Naive B cell (primary cell): ENCODE data around the gene KCNQ1. TPM values are rescaled to one million over a fixed set of nuclear protein-coding genes. Genes with fewer than 3 reads are reported as not detected.

Source experiments
- ATAC-seq, 2 donors: fragments of 150-1000 bp; cut with Tn5 transposase; 2 replicates each; pipeline ENCODE4 v1.10.0; 2021; ENCODE audit warnings: low read depth in 2 of 2, mild to moderate bottlenecking in 2 of 2, moderate library complexity in 2 of 2
- DNase-seq: peaks from one replicate; pipeline ENCODE4 v3.0.0; 2022
- H3K27ac Mint-ChIP-seq, 6 donors: one replicate each; pipeline ENCODE4 v1.8.0; 2020 to 2022; ENCODE audit warnings: mild to moderate bottlenecking in 6 of 6, mixed read lengths in 6 of 6, moderate library complexity in 5 of 6, inconsistent platforms in 2 of 6
- H3K27me3 Mint-ChIP-seq, 3 donors: one replicate each; pipeline ENCODE4 v1.8.0; 2021 to 2022; ENCODE audit warnings: mixed read lengths in 3 of 3, mild to moderate bottlenecking in 1 of 3
- H3K36me3 Mint-ChIP-seq, 2 donors: one replicate each; pipeline ENCODE4 v1.8.0; 2020 to 2022; ENCODE audit warnings: mixed read lengths in 2 of 2, inconsistent platforms in 1 of 2, mild to moderate bottlenecking in 1 of 2
- H3K4me1 Mint-ChIP-seq, 3 donors: one replicate each; pipeline ENCODE4 v1.8.0; 2020 to 2022; ENCODE audit warnings: mixed read lengths in 3 of 3, inconsistent platforms in 1 of 3, mild to moderate bottlenecking in 1 of 3, moderate library complexity in 1 of 3
- H3K4me3 Mint-ChIP-seq, 8 donors: one replicate each; pipeline ENCODE4 v1.8.0; 2020 to 2022; ENCODE audit warnings: mild to moderate bottlenecking in 8 of 8, mixed read lengths in 8 of 8, moderate library complexity in 8 of 8, inconsistent platforms in 2 of 8
- H3K9me3 Mint-ChIP-seq, 7 donors: one replicate each; pipeline ENCODE4 v1.8.0; 2020 to 2022; ENCODE audit warnings: mixed read lengths in 7 of 7, mild to moderate bottlenecking in 5 of 7, inconsistent platforms in 2 of 7, moderate library complexity in 1 of 7
- polyA plus RNA-seq, 6 donors: library from polyadenylated mRNA; unstranded; fragments of 300-500 nt; fragmentation: Illumina TruSeq; gene quantifications; one replicate each; pipeline ENCODE4 v1.2.3, GENCODE V29; 2021; ENCODE audit warnings: low read depth in 6 of 6

The KCNQ1 gene
- polyA plus RNA-seq, 6 donors from 2014 or later, result 9.3 to 22.6 (median 10.3) TPM

DNA sequence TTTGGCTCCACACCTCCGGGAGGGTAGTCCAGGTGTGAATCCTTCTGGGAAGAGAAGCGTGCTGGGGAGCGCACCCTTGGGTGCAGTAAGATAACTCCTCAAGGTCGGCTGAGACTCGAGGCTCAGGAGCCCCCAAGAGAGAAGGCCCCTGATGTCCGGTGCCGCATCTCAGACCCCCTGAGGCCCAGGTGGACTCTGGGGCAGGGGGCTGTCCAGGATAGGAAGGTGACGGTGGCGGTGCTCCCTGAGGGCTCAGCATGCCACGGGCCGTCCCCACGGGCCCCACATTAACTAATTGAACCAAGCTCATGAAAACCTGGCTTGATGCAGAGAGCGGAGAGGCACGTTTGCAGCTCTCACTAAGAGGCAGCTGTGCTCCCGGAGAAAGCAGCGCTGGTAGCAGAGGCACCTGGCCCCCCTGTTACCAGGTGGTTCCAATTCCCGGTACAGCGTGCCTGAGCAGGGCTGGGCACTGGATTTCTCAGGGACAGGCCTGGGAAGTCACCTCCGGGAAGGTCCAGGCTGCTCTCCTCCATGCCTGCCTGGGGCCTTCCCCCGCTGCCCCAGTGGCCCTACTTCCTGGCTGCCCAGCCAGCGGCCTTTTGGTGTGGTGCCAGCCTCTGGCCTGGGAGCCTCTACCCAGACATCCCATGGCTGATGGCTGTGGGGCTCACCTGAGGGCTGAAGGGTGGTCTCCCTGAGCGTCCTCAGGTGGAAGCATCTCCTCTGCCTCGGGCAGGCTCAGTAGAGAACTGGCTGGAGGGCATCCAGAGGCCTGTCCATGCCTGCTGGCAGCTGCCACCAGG is 1.1 kb downstream of the KCNQ1 start:
- Mint-ChIP-seq H3K4me1 (peaks cover 25 to 35% (median 34%) of the 10 kb centered on the region in 3 donors), H3K9me3 (peaks cover 0 to 1% (median 0%) of the 10 kb centered on the region in 7 donors), H3K4me3 (peak overlapping the region; percentile 92 to 96 (median 94)), H3K36me3 (no peaks in the 10 kb centered on the region), H3K27me3 (peaks cover 0 to 12% (median 4%) of the 10 kb centered on the region in 3 donors), H3K27ac (peak overlapping the region in 1 of 6 donors; percentile 73)
- ATAC-seq (no peak), DNase-seq (no peak)

DNA sequence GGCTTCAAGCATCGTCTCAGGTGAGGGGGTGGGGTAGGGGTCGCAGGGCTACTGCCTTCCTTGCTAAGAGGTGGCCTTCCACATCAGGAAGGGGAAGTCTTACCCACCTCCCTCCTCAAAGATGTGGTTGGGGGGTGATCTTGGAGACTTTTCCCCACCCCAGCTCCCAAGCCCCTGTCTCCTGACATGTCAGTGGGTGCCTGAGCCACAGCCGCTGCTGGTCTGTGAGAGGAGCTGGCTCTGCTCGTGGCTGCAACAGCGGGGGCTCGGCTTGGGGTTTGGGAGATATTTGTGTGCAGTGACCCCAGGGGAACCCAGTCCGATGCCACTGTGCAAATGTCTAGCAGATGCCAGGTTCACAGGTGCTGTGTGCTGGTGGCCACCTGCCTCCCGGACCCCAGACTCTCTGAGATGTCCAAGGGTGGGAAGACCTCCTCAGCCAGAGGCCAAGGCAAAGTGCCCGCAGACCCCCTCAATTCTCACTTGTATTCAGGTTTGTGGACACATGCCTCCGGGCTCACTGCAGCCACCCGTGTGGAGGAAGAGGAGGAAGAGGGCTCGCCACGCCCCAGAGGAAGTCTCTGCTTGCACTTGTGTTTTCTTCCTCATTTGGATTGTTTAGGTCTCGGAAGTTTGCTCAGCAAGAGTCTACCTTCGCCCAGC is 1.9 kb downstream of the KCNQ1 start:
- H3K9me3 Mint-ChIP-seq, result no peaks in the 10 kb centered on the region
- peak; percentile 51 for DNase-seq

DNA sequence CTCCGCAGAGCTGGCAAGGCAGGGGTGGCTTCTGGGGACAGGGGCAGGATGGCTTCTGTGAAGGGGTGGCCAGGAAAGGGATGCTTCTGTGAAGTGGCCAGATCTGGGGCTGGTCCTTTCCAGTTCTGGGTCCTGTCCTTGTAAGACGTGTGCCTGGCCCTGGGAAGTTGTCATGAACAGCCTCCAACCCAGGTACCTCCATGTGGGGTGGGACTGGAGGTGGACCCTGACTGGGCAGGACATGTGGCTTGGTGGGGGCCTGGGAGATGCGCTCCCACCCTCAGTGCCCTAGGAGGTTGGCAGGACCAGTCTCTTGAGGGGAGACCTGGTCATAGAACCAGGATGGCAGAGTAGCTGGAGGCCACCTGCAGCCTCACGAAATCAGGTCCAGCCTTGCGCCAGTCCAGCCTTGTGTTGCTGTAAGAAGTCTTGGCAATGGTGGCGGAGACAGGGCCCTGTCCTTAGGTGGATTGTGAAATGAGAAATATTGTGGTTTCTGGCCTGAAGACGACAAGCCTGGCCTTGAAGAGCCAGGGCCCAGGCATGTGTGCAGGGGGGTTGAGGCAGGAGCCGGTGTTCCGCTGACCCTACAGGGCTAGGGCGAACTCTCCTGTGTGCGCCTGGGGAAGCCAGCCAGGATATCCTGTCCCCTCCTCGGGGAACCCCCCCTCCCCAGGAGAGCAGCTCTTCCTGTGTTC is 2.6 kb downstream of the KCNQ1 start:
- Mint-ChIP-seq H3K9me3 (no peaks in the 10 kb centered on the region), H3K27ac (peak overlapping the region in 5 of 6 donors; percentile 16 to 91 (median 83)), H3K27me3 (peaks cover 0 to 16% (median 1%) of the 10 kb centered on the region in 3 donors), H3K4me3 (peak overlapping the region; percentile 92 to 96 (median 94)), H3K4me1 (peaks cover 25 to 35% (median 34%) of the 10 kb centered on the region in 3 donors), H3K36me3 (no peaks in the 10 kb centered on the region)
- ATAC-seq (no peak), DNase-seq (no peak)

More for the DNA sequence above, 1.9 kb downstream of the KCNQ1 start:
- peaks cover 0 to 12% (median 4%) of the 10 kb centered on the region in 3 donors for H3K27me3 Mint-ChIP-seq
- H3K36me3 Mint-ChIP-seq, result no peaks in the 10 kb centered on the region
- peak overlapping the region in 5 of 6 donors; percentile 10 to 91 (median 83) for H3K27ac Mint-ChIP-seq
- peak overlapping the region; percentile 92 to 96 (median 94) for H3K4me3 Mint-ChIP-seq
- H3K4me1 Mint-ChIP-seq, result peaks cover 25 to 35% (median 34%) of the 10 kb centered on the region in 3 donors
- peak; percentile 37 to 49 for ATAC-seq

DNA sequence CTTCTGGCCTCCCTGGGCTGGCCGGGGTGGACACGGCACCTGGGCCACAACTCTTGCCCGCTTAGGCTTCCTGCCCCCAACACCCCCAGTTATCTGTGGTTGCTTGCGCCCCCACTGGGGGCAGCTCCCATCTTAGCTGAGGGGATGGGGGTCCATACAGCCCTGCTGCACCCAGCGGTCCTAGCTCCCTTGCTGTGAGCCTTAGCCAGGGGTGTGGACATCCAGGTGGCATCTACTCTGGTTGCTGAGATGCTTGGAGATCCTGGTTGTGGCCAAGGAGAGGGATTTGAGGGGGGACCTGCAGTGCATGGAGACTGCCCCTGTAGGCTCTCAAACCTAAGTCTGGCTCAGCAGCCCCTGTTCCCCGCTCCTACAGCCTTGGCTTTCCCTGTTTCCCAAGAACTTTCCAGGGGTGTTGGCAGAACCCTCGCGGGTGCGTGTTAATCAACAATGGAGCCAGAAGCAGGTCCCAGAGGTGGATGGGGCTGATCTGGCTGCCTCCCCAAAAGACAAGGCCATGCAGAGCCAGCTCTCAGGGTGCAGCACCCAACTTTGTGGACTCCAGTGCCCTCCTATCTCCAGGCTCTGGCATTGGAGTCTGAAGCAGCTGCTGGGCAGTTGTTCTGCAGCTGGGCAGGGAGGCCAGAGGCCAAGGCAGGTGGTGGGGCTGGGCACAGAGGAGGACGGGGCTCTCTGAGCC is 3.3 kb downstream of the KCNQ1 start:
- Mint-ChIP-seq H3K4me3 (peak overlapping the region in 6 of 8 donors; percentile 92 to 95 (median 94)), H3K4me1 (peaks cover 25 to 35% (median 34%) of the 10 kb centered on the region in 3 donors), H3K27me3 (peaks cover 0 to 16% (median 0%) of the 10 kb centered on the region in 3 donors), H3K9me3 (no peaks in the 10 kb centered on the region), H3K27ac (peak overlapping the region in 1 of 6 donors; percentile 59), H3K36me3 (no peaks in the 10 kb centered on the region)
- ATAC-seq (no peak), DNase-seq (no peak)

DNA sequence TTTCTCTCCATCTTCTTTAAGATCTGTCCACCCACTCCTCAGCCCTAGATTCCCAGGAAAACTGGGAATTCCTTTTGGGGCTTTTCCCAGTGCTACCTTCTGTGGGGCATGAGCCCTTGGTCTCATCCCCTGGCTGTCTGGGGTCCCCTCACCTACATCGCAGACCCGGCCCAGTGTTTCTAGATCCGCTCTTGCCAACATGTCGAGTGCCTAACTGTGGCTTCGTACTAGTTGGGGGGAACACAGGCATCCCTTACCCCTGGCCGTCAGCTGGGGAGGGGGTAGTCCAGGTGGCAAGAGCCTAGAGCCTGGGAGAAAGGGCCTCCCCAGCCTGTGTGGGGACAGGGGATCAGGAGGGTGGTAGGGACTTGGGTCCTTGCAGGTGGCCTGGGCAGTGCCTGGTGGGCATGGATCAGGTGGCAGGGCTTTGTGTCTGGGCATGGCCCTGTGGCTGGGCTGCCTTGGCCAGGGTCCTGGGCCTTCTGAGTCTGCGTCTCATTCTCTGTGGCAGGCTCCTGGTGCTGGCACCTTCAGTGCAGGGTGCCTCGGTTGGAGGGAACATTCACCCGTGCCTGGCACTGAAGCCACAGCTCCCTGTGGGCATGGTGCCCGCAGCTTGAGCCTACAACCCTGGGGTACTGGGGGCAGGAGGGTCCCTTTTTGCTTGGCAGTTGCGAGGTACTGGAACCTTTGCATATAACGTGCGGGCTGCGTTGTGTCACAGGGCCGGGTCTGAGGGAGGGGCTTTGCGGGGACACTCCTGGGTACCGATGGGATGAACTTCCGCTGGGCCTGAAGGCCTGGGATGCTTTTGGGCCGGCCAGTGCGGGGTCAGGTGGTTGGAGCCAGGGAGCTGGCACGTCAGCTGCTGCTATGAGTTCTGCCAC is 4.1 kb downstream of the KCNQ1 start:
- Mint-ChIP-seq H3K27ac (peak overlapping the region in 1 of 6 donors; percentile 70), H3K27me3 (peaks cover 0 to 16% (median 0%) of the 10 kb centered on the region in 3 donors), H3K4me3 (peak overlapping the region; percentile 38 to 93 (median 58)), H3K36me3 (no peaks in the 10 kb centered on the region), H3K4me1 (peaks cover 25 to 35% (median 30%) of the 10 kb centered on the region in 3 donors), H3K9me3 (peaks cover 0 to 4% (median 0%) of the 10 kb centered on the region in 7 donors)
- ATAC-seq (no peak), DNase-seq (no peak)

DNA sequence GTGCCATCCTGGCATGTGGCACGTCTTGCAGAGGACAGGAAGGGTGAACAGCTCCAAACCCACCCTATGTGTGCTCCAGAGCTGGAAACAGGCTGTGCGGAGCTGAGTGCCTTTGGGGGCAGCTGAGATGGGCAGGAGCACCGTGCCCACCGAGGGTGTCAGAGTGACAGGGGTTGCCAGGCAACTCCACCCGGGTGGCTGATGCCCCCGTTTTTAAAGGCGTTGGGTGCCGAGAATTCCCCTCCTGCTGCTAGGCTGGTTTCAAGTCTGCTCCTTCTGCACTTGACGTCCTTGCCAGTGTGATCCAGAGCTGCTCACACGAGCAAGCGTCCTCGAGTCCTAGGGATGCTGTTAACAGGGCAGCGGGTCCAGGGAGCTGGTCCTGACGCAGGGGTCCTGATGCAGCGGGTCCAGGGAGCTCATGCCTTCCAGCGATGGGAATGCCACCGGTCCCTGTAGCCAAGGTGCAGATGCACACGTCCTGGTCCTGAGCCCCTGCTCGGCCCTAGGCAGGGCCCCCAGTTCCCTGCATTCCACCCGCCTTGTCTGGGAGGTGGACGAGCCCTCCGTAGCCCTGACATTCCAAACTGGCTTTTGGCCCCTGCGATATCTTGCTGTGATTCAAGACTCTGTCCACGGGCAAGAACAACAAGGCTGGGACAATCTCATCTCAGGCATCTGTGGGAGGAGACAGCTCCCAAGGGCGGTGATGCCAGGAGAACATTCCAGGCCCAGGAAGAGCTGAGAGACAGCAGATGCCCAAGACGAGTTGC is 4.9 kb downstream of the KCNQ1 start:
- Mint-ChIP-seq H3K9me3 (peaks cover 0 to 4% (median 0%) of the 10 kb centered on the region in 7 donors), H3K27ac (no peak overlapping the region), H3K27me3 (peaks cover 0 to 16% (median 0%) of the 10 kb centered on the region in 3 donors), H3K36me3 (no peaks in the 10 kb centered on the region), H3K4me3 (peak overlapping the region in 1 of 8 donors; percentile 47), H3K4me1 (peaks cover 25 to 35% (median 30%) of the 10 kb centered on the region in 3 donors)
- no peak for DNase-seq
- no peak for ATAC-seq

DNA sequence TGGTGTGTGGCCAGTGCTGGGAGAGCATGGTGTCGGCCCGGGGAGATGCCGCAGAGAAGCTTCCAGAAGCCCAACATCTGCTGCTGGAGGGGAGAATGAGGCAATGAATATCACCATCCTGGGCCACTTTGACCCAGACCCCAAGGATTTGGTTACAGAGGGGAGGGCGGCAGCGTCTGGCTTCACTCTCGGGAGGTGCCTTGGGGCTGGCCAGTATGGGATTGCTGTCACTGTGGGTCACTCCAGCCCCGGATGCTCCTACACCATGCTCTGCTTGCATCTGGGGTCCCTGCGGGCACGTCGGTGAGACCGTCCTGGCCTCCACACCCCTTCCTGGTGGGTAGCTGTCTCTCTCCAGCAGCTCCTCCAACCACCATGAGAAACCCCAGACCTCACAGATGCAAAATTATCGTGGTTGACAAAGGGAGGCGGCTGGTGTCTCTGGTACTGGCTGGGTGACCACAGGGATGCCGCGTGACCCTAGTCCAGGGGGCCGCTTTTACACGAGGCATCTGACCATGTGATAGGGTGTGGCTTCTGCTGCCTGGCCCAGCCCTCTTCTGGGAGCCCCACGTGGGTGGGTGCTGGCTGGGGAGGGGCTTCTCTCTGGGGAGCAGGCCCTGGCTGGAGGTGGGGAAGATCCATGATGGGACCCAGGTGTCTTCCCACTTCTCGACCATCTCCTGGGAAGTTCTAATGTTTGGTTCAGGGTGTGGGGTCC is 5.7 kb downstream of the KCNQ1 start:
- Mint-ChIP-seq H3K4me1 (peaks cover 22 to 30% (median 26%) of the 10 kb centered on the region in 3 donors), H3K4me3 (peak overlapping the region in 1 of 8 donors; percentile 47), H3K36me3 (no peaks in the 10 kb centered on the region), H3K9me3 (peaks cover 0 to 4% (median 0%) of the 10 kb centered on the region in 7 donors), H3K27me3 (peaks cover 0 to 12% (median 0%) of the 10 kb centered on the region in 3 donors), H3K27ac (no peak overlapping the region)
- no peak for DNase-seq
- no peak for ATAC-seq

DNA sequence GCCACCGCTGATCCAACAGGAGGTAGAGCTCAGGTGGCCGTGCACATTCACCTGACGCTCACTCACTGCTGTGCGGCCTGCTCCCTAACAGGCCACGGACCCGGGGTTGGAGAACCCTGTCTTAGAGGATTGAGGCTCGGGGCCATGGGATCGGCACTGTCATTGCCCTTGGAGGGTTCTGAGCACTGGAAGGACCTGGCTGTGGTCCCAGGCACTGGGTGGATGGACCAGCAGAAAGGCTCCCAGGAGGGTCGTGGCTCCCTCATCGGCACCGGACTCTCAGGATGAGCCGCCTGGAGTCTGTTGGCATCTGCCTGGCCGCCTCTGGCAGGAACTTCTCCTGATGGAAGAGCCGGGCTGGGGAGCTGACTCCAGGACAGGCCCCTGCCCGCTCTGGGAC is 6.5 kb downstream of the KCNQ1 start:
- Mint-ChIP-seq H3K9me3 (peaks cover 0 to 4% (median 0%) of the 10 kb centered on the region in 7 donors), H3K4me1 (peaks cover 15 to 23% (median 22%) of the 10 kb centered on the region in 3 donors), H3K27ac (no peak overlapping the region), H3K36me3 (no peaks in the 10 kb centered on the region), H3K4me3 (no peak overlapping the region), H3K27me3 (peaks cover 0 to 5% (median 0%) of the 10 kb centered on the region in 3 donors)
- no peak for ATAC-seq
- DNase-seq, result no peak

DNA sequence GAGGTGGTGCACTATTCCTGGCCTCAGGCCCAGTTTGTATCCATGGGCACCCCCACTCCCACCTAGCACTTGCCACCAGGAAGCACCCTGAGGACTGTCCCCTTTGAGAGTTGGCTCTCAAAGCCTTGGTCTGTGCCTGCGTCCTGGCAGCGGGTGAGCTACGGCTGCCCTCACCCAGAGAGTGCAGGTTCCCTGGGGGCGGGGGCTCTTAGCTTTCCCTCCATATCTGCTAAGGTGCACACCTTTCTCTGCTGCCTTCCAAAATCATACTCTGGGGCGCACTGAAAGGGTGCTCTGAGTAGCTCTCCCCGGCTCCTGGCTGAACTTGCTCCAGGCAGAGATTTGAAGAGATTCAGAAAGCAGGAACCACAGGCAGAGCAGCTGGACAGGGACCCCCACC is 7.1 kb downstream of the KCNQ1 start:
- Mint-ChIP-seq H3K27ac (no peak overlapping the region), H3K36me3 (no peaks in the 10 kb centered on the region), H3K4me3 (no peak overlapping the region), H3K27me3 (peaks cover 0 to 4% (median 0%) of the 10 kb centered on the region in 3 donors), H3K9me3 (peaks cover 0 to 4% (median 0%) of the 10 kb centered on the region in 7 donors), H3K4me1 (peaks cover 12 to 17% (median 16%) of the 10 kb centered on the region in 3 donors)
- ATAC-seq (no peak), DNase-seq (no peak)

DNA sequence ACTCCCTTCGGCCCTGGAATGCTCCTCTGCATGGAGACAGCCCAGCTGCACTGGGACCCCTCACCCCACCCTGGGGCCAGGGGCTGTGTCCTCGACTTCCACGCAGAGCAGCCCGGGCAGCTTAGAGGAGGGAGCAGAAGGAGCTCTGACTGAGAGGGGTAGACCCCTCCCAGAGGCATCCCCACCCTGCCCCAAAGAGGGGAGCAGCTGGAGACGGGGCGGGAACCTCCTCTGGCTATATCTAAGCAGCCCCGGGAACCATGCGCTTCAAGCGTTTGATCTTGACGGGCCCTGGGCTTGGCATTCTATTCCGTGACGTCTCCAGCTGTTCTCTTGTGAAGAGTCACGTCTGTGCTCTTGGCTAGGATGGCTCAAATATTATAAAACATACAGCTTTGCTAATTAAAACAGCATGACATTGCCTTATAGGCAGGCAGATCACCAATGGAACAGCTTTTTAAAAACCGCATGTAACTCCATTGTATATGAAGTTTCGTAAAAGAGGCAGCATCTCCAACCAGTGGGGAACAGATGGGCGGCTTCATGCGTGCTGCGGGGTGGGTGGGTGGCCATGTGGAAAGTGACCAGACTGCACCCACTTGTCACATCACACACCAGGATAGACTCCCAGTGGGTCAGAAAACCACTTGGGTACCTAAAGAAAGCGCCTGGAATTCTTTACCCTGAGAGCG is 7.7 kb downstream of the KCNQ1 start:
- no peak overlapping the region for H3K4me3 Mint-ChIP-seq
- DNase-seq (no peak), ATAC-seq (no peak)
- H3K36me3 Mint-ChIP-seq, result no peaks in the 10 kb centered on the region
- H3K4me1 Mint-ChIP-seq, result peaks cover 9 to 12% (median 11%) of the 10 kb centered on the region in 3 donors
- H3K9me3 Mint-ChIP-seq, result peaks cover 0 to 4% (median 0%) of the 10 kb centered on the region in 7 donors
- peak overlapping the region in 1 of 6 donors; percentile 59 for H3K27ac Mint-ChIP-seq
- peaks cover 0 to 4% (median 0%) of the 10 kb centered on the region in 3 donors for H3K27me3 Mint-ChIP-seq
